Body of pancreas (tissue), 4 donors: ENCODE data around the gene CRTC2. TPM values are rescaled to one million over a fixed set of nuclear protein-coding genes. Genes with fewer than 3 reads are reported as not detected.

Source experiments
- ATAC-seq: fragments of 150-250 bp; one replicate; pipeline ENCODE4 v1.9.1; 2016
- DNase-seq, 4 donors: peaks; one replicate each; pipeline ENCODE4 v3.0.0-alpha.2; 2019
- H3K27ac ChIP-seq, 4 donors: fragments of 200-600 bp; sonication (generic); 1 replicate in 3 of 4; 2 replicates in 1 of 4; pipeline versions ENCODE4 v1.5.1 to v1.6.1; 2016 to 2019; ENCODE audit warnings: mild to moderate bottlenecking in 1 of 4, mixed read lengths in 1 of 4, moderate library complexity in 1 of 4
- H3K27me3 ChIP-seq, 2 donors: fragments of 200-600 bp; sonication (generic); one replicate each; pipeline ENCODE4 v1.6.0; 2016; ENCODE audit warnings: mild to moderate bottlenecking in 1 of 2
- H3K36me3 ChIP-seq, 2 donors: fragments of 200-600 bp; sonication (generic); replicated peaks in 1 of 2; 2 replicates each; pipeline ENCODE4 v1.5.1; 2016; ENCODE audit warnings: low read depth in 2 of 2; ENCODE audit not compliant: insufficient read depth in 1 of 2
- H3K4me1 ChIP-seq: fragments of 200-600 bp; sonication (generic); one replicate; pipeline ENCODE4 v1.6.0; 2016
- H3K4me3 ChIP-seq, 2 donors: fragments of 200-600 bp; sonication (generic); 1 replicate in 1 of 2; 2 replicates in 1 of 2; pipeline ENCODE4 v1.5.1; 2016 to 2019
- H3K9me3 ChIP-seq, 3 donors: fragments of 200-600 bp; sonication (generic); 1 replicate in 2 of 3; 2 replicates in 1 of 3; pipeline ENCODE4 v1.5.1; 2016
- CTCF ChIP-seq, 7 experiments: fragments of 450-650 bp in 4 of 7; fragments of 200-600 bp in 3 of 7; sonication (generic) in 3 of 7; IDR thresholded peaks; one replicate each; pipeline ENCODE4 v1.5.1; 2016 to 2019; ENCODE audit warnings: antibody characterized with exemption in 7 of 7
- POLR2A ChIP-seq, 3 donors: fragments of 450-650 bp; IDR thresholded peaks; one replicate each; pipeline ENCODE4 v1.6.1; 2016; ENCODE audit warnings: antibody characterized with exemption in 3 of 3, mild to moderate bottlenecking in 2 of 3
- WGBS, 2 donors: methylation state at CpG; one replicate each; pipeline ENCODE4 v1.1.5; 2017; 5-methylcytosine and 5-hydroxymethylcytosine counted together
- intact Hi-C: fragments of 100-400 bp; cut with DNase I; formaldehyde crosslinking; loops from one replicate; pipeline ENCODE4 v1.15.1; 2023
- total RNA-seq, 2 donors: library from RNA; depleted of rRNA; stranded (reverse); fragments of >200 nt; gene quantifications; one replicate each; pipeline ENCODE4 v1.1.0, GENCODE V29; 2016

The CRTC2 gene
- total RNA-seq, 2 donors from 2014 or later, result 15.2 to 15.8 TPM

GRCh38 chr1:153967107-153967999, 8.9 kb upstream of the CRTC2 start, which contains the start of gene CREB3L4:
Gene CREB3L4 (plus strand): TSS chr1:153967902. CDS start chr1:153968526, 624 bp downstream.
- WGBS, 2 donors, result 0% methylated on average over 32 to 60 of the region's 60 CpGs
- Histone ChIP-seq H3K9me3 (no peaks in the 10 kb centered on the region), H3K4me1 (peaks cover 45% of the 10 kb centered on the region), H3K4me3 (peak within 1 kb of the TSS; percentile 11 to 54), H3K36me3 (no peaks in the 10 kb centered on the region), H3K27me3 (no peaks in the 10 kb centered on the region), H3K27ac (peak within 1 kb of the TSS; percentile 88 to 92 (median 90))
- ATAC-seq, result peak; percentile 83
- intact Hi-C loops, result no loop called here
- TF ChIP-seq CTCF (IDR thresholded peaks at IDR 0.05), result peak in 6 of 7 experiments; percentile 15 to 44 (median 26)
- TF ChIP-seq POLR2A (IDR thresholded peaks at IDR 0.05), result peak; percentile 93 to 98 (median 98)
- DNase-seq, result peak; percentile 93 to 96 (median 96)

- no peak for ATAC-seq
- peak overlapping the region; percentile 5 to 44 for H3K4me3 ChIP-seq
- TF ChIP-seq POLR2A (IDR thresholded peaks at IDR 0.05) (no peak), CTCF (IDR thresholded peaks at IDR 0.05) (no peak)
- H3K9me3 ChIP-seq, result no peaks in the 10 kb centered on the region
- no peaks in the 10 kb centered on the region for H3K27me3 ChIP-seq
- H3K27ac ChIP-seq, result peak overlapping the region; percentile 81 to 95 (median 89)
- WGBS, 2 donors, result 1 to 3% methylated on average over 21 to 22 of the region's 22 CpGs
- peak; percentile 50 to 60 (median 55) for DNase-seq
- H3K4me1 ChIP-seq, result peaks cover 65% of the 10 kb centered on the region
- intact Hi-C loops, result no loop called here
- peaks cover 0 to 4% of the 10 kb centered on the region in 2 donors for H3K36me3 ChIP-seq
Measured at GRCh38 chr1:153963850-153964331, 5.5 kb upstream of the CRTC2 start.

GRCh38 chr1:153963030-153963849, 4.8 kb upstream of the CRTC2 start, which contains the start of gene SLC39A1:
Gene SLC39A1 (minus strand): TSS chr1:153963537. CDS start chr1:153962715, 822 bp downstream.
- TF ChIP-seq CTCF (IDR thresholded peaks at IDR 0.05) (no peak), POLR2A (IDR thresholded peaks at IDR 0.05) (peak; percentile 25 to 82 (median 80))
- Histone ChIP-seq H3K4me3 (peak within 1 kb of the TSS; percentile 44 to 72), H3K27me3 (no peaks in the 10 kb centered on the region), H3K9me3 (no peaks in the 10 kb centered on the region), H3K36me3 (peaks cover 0 to 4% of the 10 kb centered on the region in 2 donors), H3K4me1 (peaks cover 61% of the 10 kb centered on the region), H3K27ac (peak within 1 kb of the TSS; percentile 81 to 95 (median 89))
- DNase-seq (peak; percentile 99), ATAC-seq (peak; percentile 77)
- intact Hi-C loops, result no loop called here
- WGBS, 2 donors, result 1% methylated on average over 16 to 54 of the region's 54 CpGs

- no peaks in the 10 kb centered on the region for H3K9me3 ChIP-seq
- peak overlapping the region; percentile 81 to 95 (median 89) for H3K27ac ChIP-seq
- TF ChIP-seq POLR2A (IDR thresholded peaks at IDR 0.05) (no peak), CTCF (IDR thresholded peaks at IDR 0.05) (no peak)
- intact Hi-C loops, result no loop called here
- WGBS, 2 donors, result 42 to 45% methylated on average over 14 to 16 of the region's 16 CpGs
- H3K4me1 ChIP-seq, result peaks cover 60% of the 10 kb centered on the region
- peak; percentile 33 to 68 (median 55) for DNase-seq
- H3K36me3 ChIP-seq, result peaks cover 0 to 4% of the 10 kb centered on the region in 2 donors
- peak overlapping the region; percentile 44 to 72 for H3K4me3 ChIP-seq
- ATAC-seq, result no peak
- no peaks in the 10 kb centered on the region for H3K27me3 ChIP-seq
Measured at GRCh38 chr1:153962088-153963029, 3.9 kb upstream of the CRTC2 start.
